HFFc6 (cell line): ENCODE measurements around the gene CAPN14. TPM values are rescaled to one million over a fixed set of nuclear protein-coding genes. Genes with fewer than 3 reads are reported as not detected.

Experiments used
- DNase-seq: peaks from one replicate; pipeline ENCODE4 v3.0.0-alpha.2; 2018
- H3K27ac Mint-ChIP-seq: 2 replicates; pipeline ENCODE4 v1.8.0; 2020; ENCODE audit warnings: mild to moderate bottlenecking, mixed read lengths
- H3K27me3 Mint-ChIP-seq: 2 replicates; pipeline ENCODE4 v1.8.0; 2021; ENCODE audit warnings: mild to moderate bottlenecking, moderate library complexity, mixed read lengths; ENCODE audit not compliant: insufficient read depth
- H3K36me3 Mint-ChIP-seq: 2 replicates; pipeline ENCODE4 v1.8.0; 2021; ENCODE audit warnings: low read depth, mixed read lengths
- H3K4me1 Mint-ChIP-seq: 2 replicates; pipeline ENCODE4 v1.8.0; 2020; ENCODE audit warnings: low read depth, mixed read lengths
- H3K4me3 Mint-ChIP-seq: 2 replicates; pipeline ENCODE4 v1.8.0; 2020; ENCODE audit warnings: mild to moderate bottlenecking, moderate library complexity, mixed read lengths
- H3K9me3 Mint-ChIP-seq: 2 replicates; pipeline ENCODE4 v1.8.0; 2020; ENCODE audit warnings: mild to moderate bottlenecking, mixed read lengths
- total RNA-seq, 6 experiments: library from RNA; stranded (reverse); fragmentation: NEBNext Ultra II Directional; extraction: Animal tissue kit (Norgen Biotek cat#: 25700); gene quantifications; 2 replicates in 1 of 6; 3 replicates in 5 of 6; pipeline ENCODE4 v1.2.3, GENCODE V29; 2021
- TF ChIP-seq, protein P1 (sequence below): fragments of 200-600 bp; sonication (generic); IDR thresholded peaks from 2 replicates; pipeline ENCODE4 v1.5.0; 2021; ENCODE audit warnings: antibody characterized with exemption, mild to moderate bottlenecking

Gene CAPN14
- total RNA-seq, 6 experiments from 2014 or later, result 0.06 to 0.14 (median 0.07) TPM

DNA sequence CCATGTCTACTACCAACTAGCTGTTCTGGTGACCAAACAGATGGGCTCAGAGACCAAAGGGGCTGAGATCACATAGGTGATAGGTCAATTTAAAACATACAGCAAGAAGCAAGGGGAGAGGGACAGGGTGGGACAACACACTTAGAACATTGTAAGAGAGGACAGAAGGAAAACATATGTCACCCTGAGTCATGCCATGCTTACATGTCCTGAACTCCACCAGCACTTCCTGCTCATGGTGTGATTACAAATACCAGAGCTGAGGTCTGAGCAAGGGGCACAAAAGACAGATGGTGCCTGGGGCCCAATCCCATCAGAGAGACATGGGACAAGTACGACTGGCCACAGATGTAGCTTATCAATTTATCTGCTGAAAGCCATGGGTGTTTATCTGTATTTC, 50.4 kb downstream of the CAPN14 start:
- peaks cover 15% of the 10 kb centered on the region for H3K27me3 Mint-ChIP-seq
- TF ChIP-seq, protein P1, sequence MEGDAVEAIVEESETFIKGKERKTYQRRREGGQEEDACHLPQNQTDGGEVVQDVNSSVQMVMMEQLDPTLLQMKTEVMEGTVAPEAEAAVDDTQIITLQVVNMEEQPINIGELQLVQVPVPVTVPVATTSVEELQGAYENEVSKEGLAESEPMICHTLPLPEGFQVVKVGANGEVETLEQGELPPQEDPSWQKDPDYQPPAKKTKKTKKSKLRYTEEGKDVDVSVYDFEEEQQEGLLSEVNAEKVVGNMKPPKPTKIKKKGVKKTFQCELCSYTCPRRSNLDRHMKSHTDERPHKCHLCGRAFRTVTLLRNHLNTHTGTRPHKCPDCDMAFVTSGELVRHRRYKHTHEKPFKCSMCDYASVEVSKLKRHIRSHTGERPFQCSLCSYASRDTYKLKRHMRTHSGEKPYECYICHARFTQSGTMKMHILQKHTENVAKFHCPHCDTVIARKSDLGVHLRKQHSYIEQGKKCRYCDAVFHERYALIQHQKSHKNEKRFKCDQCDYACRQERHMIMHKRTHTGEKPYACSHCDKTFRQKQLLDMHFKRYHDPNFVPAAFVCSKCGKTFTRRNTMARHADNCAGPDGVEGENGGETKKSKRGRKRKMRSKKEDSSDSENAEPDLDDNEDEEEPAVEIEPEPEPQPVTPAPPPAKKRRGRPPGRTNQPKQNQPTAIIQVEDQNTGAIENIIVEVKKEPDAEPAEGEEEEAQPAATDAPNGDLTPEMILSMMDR, result no peak
- DNase-seq, result no peak
- no peak overlapping the region for H3K4me3 Mint-ChIP-seq
- no peaks in the 10 kb centered on the region for H3K36me3 Mint-ChIP-seq
- no peaks in the 10 kb centered on the region for H3K9me3 Mint-ChIP-seq
- no peak overlapping the region for H3K27ac Mint-ChIP-seq
- H3K4me1 Mint-ChIP-seq, result no peaks in the 10 kb centered on the region

GRCh38 chr2:31163011-31163539, 54.2 kb downstream of the CAPN14 start:
- Mint-ChIP-seq H3K4me3 (no peak overlapping the region), H3K27ac (no peak overlapping the region), H3K9me3 (no peaks in the 10 kb centered on the region), H3K4me1 (no peaks in the 10 kb centered on the region), H3K36me3 (no peaks in the 10 kb centered on the region), H3K27me3 (peaks cover 5% of the 10 kb centered on the region)
- TF ChIP-seq, protein P1, result no peak
- no peak for DNase-seq

DNA sequence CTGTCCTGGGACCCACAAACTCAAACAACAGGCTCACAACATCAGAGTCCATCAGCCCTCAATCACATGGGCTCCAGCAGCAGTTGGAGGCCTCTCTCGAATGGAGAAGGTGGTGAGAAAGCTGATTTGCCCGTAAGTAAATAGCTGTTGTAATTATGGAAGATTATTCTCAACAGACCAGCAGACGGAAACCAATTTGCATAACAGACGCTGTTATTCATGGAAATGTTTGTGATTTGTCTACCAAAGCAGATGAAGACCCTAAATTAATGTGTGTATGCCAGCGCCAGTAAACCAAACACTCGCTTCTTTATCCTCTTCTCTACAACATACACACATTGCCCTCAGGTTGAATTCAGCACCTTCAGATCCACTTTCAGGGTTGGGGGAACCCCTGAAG, 55.7 kb downstream of the CAPN14 start:
- no peaks in the 10 kb centered on the region for H3K9me3 Mint-ChIP-seq
- H3K36me3 Mint-ChIP-seq, result no peaks in the 10 kb centered on the region
- H3K4me3 Mint-ChIP-seq, result no peak overlapping the region
- DNase-seq, result no peak
- H3K27me3 Mint-ChIP-seq, result peaks cover 3% of the 10 kb centered on the region
- no peaks in the 10 kb centered on the region for H3K4me1 Mint-ChIP-seq
- TF ChIP-seq, protein P1, result no peak
- H3K27ac Mint-ChIP-seq, result no peak overlapping the region

- no peak for DNase-seq
- Mint-ChIP-seq H3K4me3 (no peak overlapping the region), H3K36me3 (no peaks in the 10 kb centered on the region), H3K27me3 (peaks cover 16% of the 10 kb centered on the region), H3K27ac (no peak overlapping the region), H3K9me3 (no peaks in the 10 kb centered on the region), H3K4me1 (no peaks in the 10 kb centered on the region)
- TF ChIP-seq, protein P1, result no peak; the same call in 1 of the 2 replicates
Observed at GRCh38 chr2:31151501-31151900, 65.8 kb downstream of the CAPN14 start.

- H3K4me3 Mint-ChIP-seq, result no peak overlapping the region
Observed at GRCh38 chr2:31150120-31150670, 67.1 kb downstream of the CAPN14 start.

More at GRCh38 chr2:31150120-31150670, 67.1 kb downstream of the CAPN14 start:
- TF ChIP-seq, protein P1, result no peak
- no peak overlapping the region for H3K27ac Mint-ChIP-seq
- H3K4me1 Mint-ChIP-seq, result no peaks in the 10 kb centered on the region
- no peaks in the 10 kb centered on the region for H3K36me3 Mint-ChIP-seq
- H3K27me3 Mint-ChIP-seq, result peaks cover 16% of the 10 kb centered on the region
- DNase-seq, result no peak
- H3K9me3 Mint-ChIP-seq, result no peaks in the 10 kb centered on the region
